Neural progenitor cell (in vitro differentiated cells): ENCODE measurements around the gene NDST1. TPM values are rescaled to one million over a fixed set of nuclear protein-coding genes. Genes with fewer than 3 reads are reported as not detected.

Experiments used
- DNase-seq: peaks from one replicate; pipeline ENCODE4 v3.0.0-alpha.2; 2016; ENCODE audit warnings: low spot score
- H2AFZ ChIP-seq: fragments of 200-600 bp; sonication (generic); replicated peaks from 2 replicates; pipeline ENCODE4 v1.6.1; 2016; ENCODE audit warnings: antibody characterized with exemption
- H3F3A ChIP-seq: fragments of 200-600 bp; sonication (generic); 2 replicates; pipeline ENCODE4 v1.6.1; 2016; ENCODE audit warnings: antibody characterized with exemption, low read depth
- H3K27ac ChIP-seq: fragments of 200-600 bp; sonication (generic); 2 replicates; pipeline ENCODE4 v1.5.1; 2016; ENCODE audit warnings: mild to moderate bottlenecking
- H3K27me3 ChIP-seq: fragments of 200-600 bp; sonication (generic); 2 replicates; pipeline ENCODE4 v1.6.1; 2016; ENCODE audit warnings: mild to moderate bottlenecking, moderate library complexity
- H3K36me3 ChIP-seq: fragments of 200-600 bp; sonication (generic); 2 replicates; pipeline ENCODE4 v1.5.1; 2016
- H3K4me1 ChIP-seq: fragments of 200-600 bp; sonication (generic); 2 replicates; pipeline ENCODE4 v1.6.1; 2016; ENCODE audit warnings: mixed run types
- H3K4me2 ChIP-seq: fragments of 200-600 bp; sonication (generic); 2 replicates; pipeline ENCODE4 v1.6.1; 2016
- H3K4me3 ChIP-seq: fragments of 200-600 bp; sonication (generic); 2 replicates; pipeline ENCODE4 v1.5.1; 2016
- H3K79me2 ChIP-seq: fragments of 200-600 bp; sonication (generic); 2 replicates; pipeline ENCODE4 v1.6.1; 2016; ENCODE audit warnings: low read depth
- H3K9ac ChIP-seq: fragments of 200-600 bp; sonication (generic); 2 replicates; pipeline ENCODE4 v1.6.1; 2016
- H3K9me3 ChIP-seq: fragments of 200-600 bp; sonication (generic); 2 replicates; pipeline ENCODE4 v1.5.1; 2016; ENCODE audit warnings: low read depth
- H4K20me1 ChIP-seq: fragments of 200-600 bp; sonication (generic); 2 replicates; pipeline ENCODE4 v1.6.1; 2016; ENCODE audit warnings: low read depth
- H3K27ac Mint-ChIP-seq: 3 replicates; pipeline ENCODE4 v1.8.0; 2021; ENCODE audit warnings: mixed read lengths
- H3K27me3 Mint-ChIP-seq: 2 replicates; pipeline ENCODE4 v1.8.0; 2022; ENCODE audit warnings: low read depth, mild to moderate bottlenecking, inconsistent platforms, moderate library complexity, mixed read lengths; ENCODE audit not compliant: insufficient read depth
- H3K36me3 Mint-ChIP-seq: 3 replicates; pipeline ENCODE4 v1.8.0; 2021; ENCODE audit warnings: mixed read lengths
- H3K4me1 Mint-ChIP-seq: 3 replicates; pipeline ENCODE4 v1.8.0; 2021; ENCODE audit warnings: mixed read lengths
- H3K4me3 Mint-ChIP-seq: 3 replicates; pipeline ENCODE4 v1.8.0; 2021; ENCODE audit warnings: mild to moderate bottlenecking, moderate library complexity, mixed read lengths
- H3K9me3 Mint-ChIP-seq: 3 replicates; pipeline ENCODE4 v1.8.0; 2020; ENCODE audit warnings: mixed read lengths
- CTCF ChIP-seq: fragments of 200-600 bp; sonication (generic); IDR thresholded peaks from 2 replicates; pipeline ENCODE4 v1.5.1; 2017; ENCODE audit warnings: antibody characterized with exemption, mild to moderate bottlenecking
- EZH2 ChIP-seq: fragments of 200-600 bp; sonication (generic); IDR thresholded peaks from 2 replicates; pipeline ENCODE4 v1.6.1; 2017; ENCODE audit warnings: antibody characterized with exemption, mild to moderate bottlenecking, moderate library complexity
- EZH2phosphoT487 ChIP-seq: fragments of 200-600 bp; sonication (generic); IDR thresholded peaks from 2 replicates; pipeline ENCODE4 v1.6.1; 2017; ENCODE audit warnings: antibody characterized with exemption
- total RNA-seq: library from RNA; depleted of rRNA; stranded (reverse); fragments of >200 nt; gene quantifications from 2 replicates; pipeline ENCODE4 v1.2.3, GENCODE V29; 2015; ENCODE audit warnings: low replicate concordance

The NDST1 gene
- total RNA-seq, 1 donor from 2014 or later = 22.9 TPM

GRCh38 chr5:150573216-150573615 is 65.3 kb downstream of the NDST1 start:
- H3K4me1 Mint-ChIP-seq = no peaks in the 10 kb centered on the region
- Histone ChIP-seq H3K79me2 (no peaks in the 10 kb centered on the region), H4K20me1 (no peaks in the 10 kb centered on the region), H3K4me2 (no peak overlapping the region), H3K27ac (no peak overlapping the region), H3F3A (no peaks in the 10 kb centered on the region), H3K27me3 (no peaks in the 10 kb centered on the region), H3K36me3 (no peaks in the 10 kb centered on the region), H3K9ac (no peak overlapping the region), H3K4me3 (no peak overlapping the region), H3K9me3 (no peaks in the 10 kb centered on the region), H3K4me1 (no peaks in the 10 kb centered on the region), H2AFZ (no peak overlapping the region)
- TF ChIP-seq EZH2 = no peak
- no peak for TF ChIP-seq CTCF
- no peak for TF ChIP-seq EZH2phosphoT487
- H3K36me3 Mint-ChIP-seq = no peaks in the 10 kb centered on the region
- DNase-seq = no peak
- no peaks in the 10 kb centered on the region for H3K9me3 Mint-ChIP-seq
- no peak overlapping the region for H3K4me3 Mint-ChIP-seq
- no peak overlapping the region for H3K27ac Mint-ChIP-seq
- H3K27me3 Mint-ChIP-seq = peaks cover 10% of the 10 kb centered on the region

GRCh38 chr5:150573867-150574817 is 66.2 kb downstream of the NDST1 start:
- H3K27me3 Mint-ChIP-seq = peaks cover 9% of the 10 kb centered on the region
- Histone ChIP-seq H3K9me3 (no peaks in the 10 kb centered on the region), H3K27me3 (no peaks in the 10 kb centered on the region), H3K9ac (no peak overlapping the region), H3K4me3 (no peak overlapping the region), H3K27ac (no peak overlapping the region), H4K20me1 (no peaks in the 10 kb centered on the region), H3K79me2 (no peaks in the 10 kb centered on the region), H3K36me3 (no peaks in the 10 kb centered on the region), H3K4me2 (no peak overlapping the region), H3F3A (no peaks in the 10 kb centered on the region), H2AFZ (no peak overlapping the region), H3K4me1 (no peaks in the 10 kb centered on the region)
- no peak overlapping the region for H3K4me3 Mint-ChIP-seq
- no peak overlapping the region for H3K27ac Mint-ChIP-seq
- TF ChIP-seq EZH2phosphoT487 = no peak
- peak; percentile 18 for TF ChIP-seq CTCF
- H3K36me3 Mint-ChIP-seq = no peaks in the 10 kb centered on the region
- DNase-seq = no peak
- H3K9me3 Mint-ChIP-seq = no peaks in the 10 kb centered on the region
- H3K4me1 Mint-ChIP-seq = no peaks in the 10 kb centered on the region

GRCh38 chr5:150574818-150575547 is 67.1 kb downstream of the NDST1 start:
- Histone ChIP-seq H3K4me3 (no peak overlapping the region), H3F3A (no peaks in the 10 kb centered on the region), H3K27ac (no peak overlapping the region), H4K20me1 (no peaks in the 10 kb centered on the region), H3K9ac (no peak overlapping the region), H3K27me3 (no peaks in the 10 kb centered on the region), H2AFZ (no peak overlapping the region), H3K4me2 (no peak overlapping the region), H3K4me1 (no peaks in the 10 kb centered on the region), H3K79me2 (no peaks in the 10 kb centered on the region), H3K9me3 (no peaks in the 10 kb centered on the region), H3K36me3 (no peaks in the 10 kb centered on the region)
- Mint-ChIP-seq H3K4me1 (no peaks in the 10 kb centered on the region), H3K27ac (no peak overlapping the region), H3K4me3 (no peak overlapping the region), H3K9me3 (no peaks in the 10 kb centered on the region), H3K27me3 (peaks cover 8% of the 10 kb centered on the region), H3K36me3 (no peaks in the 10 kb centered on the region)
- TF ChIP-seq EZH2 (no peak), EZH2phosphoT487 (no peak), CTCF (no peak)
- DNase-seq = no peak
